Measurements from ENCODE around the gene DDAH2. TPM values are rescaled to one million over a fixed set of nuclear protein-coding genes. Genes with fewer than 3 reads are reported as not detected.

Gene DDAH2
- total RNA-seq, 2 experiments from 2014 or later, result 3.0 to 3.3 TPM

DNA sequence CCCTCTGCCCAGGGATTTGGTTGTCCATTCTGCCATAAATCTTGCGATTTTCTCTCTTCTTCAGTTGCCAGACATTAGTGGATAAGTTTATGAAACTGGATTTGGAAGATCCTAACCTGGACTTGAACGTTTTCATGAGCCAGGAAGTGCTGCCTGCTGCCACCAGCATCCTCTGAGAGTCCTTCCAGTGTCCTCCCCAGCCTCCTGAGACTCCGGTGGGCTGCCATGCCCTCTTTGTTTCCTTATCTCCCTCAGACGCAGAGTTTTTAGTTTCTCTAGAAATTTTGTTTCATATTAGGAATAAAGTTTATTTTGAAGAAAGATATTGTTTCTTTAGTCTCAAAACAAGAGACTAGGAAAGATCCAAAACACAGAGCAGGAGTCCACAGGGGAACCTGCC is 33.3 kb upstream of the DDAH2 start, which contains the start of gene SAPCD1:
Gene SAPCD1, plus strand, starts transcription at position 301 of the 400 bp plus-strand sequence. CDS start 399 bp downstream, outside the sequence.
- Histone ChIP-seq H3K4me3 (ENCODE audit: low read length) (no peak within 1 kb of the TSS), H3K4me1 (ENCODE audit: insufficient read depth, low read length) (no peaks in the 10 kb centered on the region), H3K36me3 (ENCODE audit: insufficient read depth, low read length) (peaks cover 2% of the 10 kb centered on the region), H3K9me3 (ENCODE audit: control insufficient read depth in 1 of 2, insufficient read depth in 1 of 2, low read length in 2 of 2) (no peaks in the 10 kb centered on the region), H3K27ac (ENCODE audit: low read depth in 1 of 2, low read length in 2 of 2) (no peak within 1 kb of the TSS), H3K27me3 (ENCODE audit: control insufficient read depth in 1 of 2, insufficient read depth in 2 of 2, low read length in 2 of 2) (no peaks in the 10 kb centered on the region)
- ChIA-PET POLR2A (no interaction called here), CTCF (no interaction called here)
- TF ChIP-seq, protein P1, sequence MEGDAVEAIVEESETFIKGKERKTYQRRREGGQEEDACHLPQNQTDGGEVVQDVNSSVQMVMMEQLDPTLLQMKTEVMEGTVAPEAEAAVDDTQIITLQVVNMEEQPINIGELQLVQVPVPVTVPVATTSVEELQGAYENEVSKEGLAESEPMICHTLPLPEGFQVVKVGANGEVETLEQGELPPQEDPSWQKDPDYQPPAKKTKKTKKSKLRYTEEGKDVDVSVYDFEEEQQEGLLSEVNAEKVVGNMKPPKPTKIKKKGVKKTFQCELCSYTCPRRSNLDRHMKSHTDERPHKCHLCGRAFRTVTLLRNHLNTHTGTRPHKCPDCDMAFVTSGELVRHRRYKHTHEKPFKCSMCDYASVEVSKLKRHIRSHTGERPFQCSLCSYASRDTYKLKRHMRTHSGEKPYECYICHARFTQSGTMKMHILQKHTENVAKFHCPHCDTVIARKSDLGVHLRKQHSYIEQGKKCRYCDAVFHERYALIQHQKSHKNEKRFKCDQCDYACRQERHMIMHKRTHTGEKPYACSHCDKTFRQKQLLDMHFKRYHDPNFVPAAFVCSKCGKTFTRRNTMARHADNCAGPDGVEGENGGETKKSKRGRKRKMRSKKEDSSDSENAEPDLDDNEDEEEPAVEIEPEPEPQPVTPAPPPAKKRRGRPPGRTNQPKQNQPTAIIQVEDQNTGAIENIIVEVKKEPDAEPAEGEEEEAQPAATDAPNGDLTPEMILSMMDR (IDR thresholded peaks at IDR 0.05), result no peak
- Mint-ChIP-seq H3K9me3 (no peaks in the 10 kb centered on the region), H3K27ac (no peak within 1 kb of the TSS), H3K4me3 (no peak within 1 kb of the TSS), H3K4me1 (ENCODE audit: low read depth) (no peaks in the 10 kb centered on the region), H3K36me3 (ENCODE audit: low read depth) (peaks cover 4% of the 10 kb centered on the region), H3K27me3 (no peaks in the 10 kb centered on the region)
- intact Hi-C loops (cut with DNase I, micrococcal nuclease), result no loop called here
- ATAC-seq (ENCODE audit: poor library complexity), result no peak
- no peak for DNase-seq

DNA sequence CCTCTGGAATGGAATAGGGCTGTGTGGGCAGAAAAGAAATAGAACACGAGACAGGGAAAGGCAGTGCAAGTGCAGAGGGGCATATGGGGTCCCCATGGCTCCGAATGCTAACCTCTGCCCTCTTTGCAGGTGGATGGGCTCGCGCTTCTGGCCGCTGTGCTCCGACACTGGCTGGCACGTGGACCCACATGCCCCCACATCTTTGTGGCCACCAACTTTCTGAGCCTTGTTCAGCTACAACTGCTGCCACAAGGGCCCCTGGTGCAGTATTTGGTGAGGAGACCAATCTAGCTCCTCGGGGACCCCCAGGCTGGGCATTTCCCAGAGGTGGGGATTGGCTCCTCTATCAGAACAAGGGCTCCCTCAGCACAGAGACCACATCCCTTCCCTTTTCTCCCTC is 32.2 kb upstream of the DDAH2 start:
- H3K27ac Mint-ChIP-seq, result no peak overlapping the region
- peaks cover 4% of the 10 kb centered on the region for H3K36me3 Mint-ChIP-seq (ENCODE audit: low read depth)
- Histone ChIP-seq H3K4me1 (ENCODE audit: insufficient read depth, low read length) (no peaks in the 10 kb centered on the region), H3K9me3 (ENCODE audit: control insufficient read depth in 1 of 2, insufficient read depth in 1 of 2, low read length in 2 of 2) (no peaks in the 10 kb centered on the region), H3K27me3 (ENCODE audit: control insufficient read depth in 1 of 2, insufficient read depth in 2 of 2, low read length in 2 of 2) (no peaks in the 10 kb centered on the region), H3K27ac (ENCODE audit: low read depth in 1 of 2, low read length in 2 of 2) (no peak overlapping the region), H3K4me3 (ENCODE audit: low read length) (no peak overlapping the region), H3K36me3 (ENCODE audit: insufficient read depth, low read length) (peaks cover 2% of the 10 kb centered on the region)
- no peaks in the 10 kb centered on the region for H3K4me1 Mint-ChIP-seq (ENCODE audit: low read depth)
- H3K27me3 Mint-ChIP-seq, result no peaks in the 10 kb centered on the region
- no peaks in the 10 kb centered on the region for H3K9me3 Mint-ChIP-seq
- DNase-seq (no peak), ATAC-seq (ENCODE audit: poor library complexity) (no peak)
- intact Hi-C loops (cut with DNase I, micrococcal nuclease), result no loop called here
- no peak overlapping the region for H3K4me3 Mint-ChIP-seq
- ChIA-PET CTCF (no interaction called here), POLR2A (no interaction called here)
- TF ChIP-seq, protein P1 (IDR thresholded peaks at IDR 0.05), result no peak

DNA sequence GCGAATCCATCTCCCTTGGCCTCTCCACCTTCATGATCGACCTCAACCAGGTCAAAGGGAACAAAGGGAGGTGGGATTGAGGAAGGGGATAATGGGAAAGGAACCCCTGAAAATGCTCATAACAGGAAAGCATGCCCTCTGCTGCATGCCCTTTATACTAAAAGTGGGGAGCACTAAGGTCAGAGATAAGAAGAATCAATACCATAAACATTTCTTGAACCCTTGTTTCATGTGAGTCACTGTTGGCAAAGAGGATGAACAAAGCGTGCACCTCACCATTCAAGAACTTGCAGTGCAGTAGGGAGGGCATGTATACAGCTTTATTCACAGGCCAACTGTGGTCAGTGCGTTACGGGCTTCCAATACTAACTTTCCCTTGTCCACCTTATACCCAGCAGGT is 31.7 kb upstream of the DDAH2 start:
- no peak overlapping the region for H3K27ac ChIP-seq (ENCODE audit: low read depth in 1 of 2, low read length in 2 of 2)
- CTCF ChIA-PET, result no interaction called here
- peaks cover 4% of the 10 kb centered on the region for H3K36me3 Mint-ChIP-seq (ENCODE audit: low read depth)
- H3K27ac Mint-ChIP-seq, result no peak overlapping the region
- ATAC-seq (ENCODE audit: poor library complexity) (no peak), DNase-seq (no peak)
- no peaks in the 10 kb centered on the region for H3K4me1 Mint-ChIP-seq (ENCODE audit: low read depth)
- no peaks in the 10 kb centered on the region for H3K9me3 ChIP-seq (ENCODE audit: control insufficient read depth in 1 of 2, insufficient read depth in 1 of 2, low read length in 2 of 2)
- no peaks in the 10 kb centered on the region for H3K9me3 Mint-ChIP-seq
- H3K4me3 Mint-ChIP-seq, result no peak overlapping the region
- H3K27me3 ChIP-seq (ENCODE audit: control insufficient read depth in 1 of 2, insufficient read depth in 2 of 2, low read length in 2 of 2), result no peaks in the 10 kb centered on the region
- TF ChIP-seq, protein P1 (IDR thresholded peaks at IDR 0.05), result no peak
- no peaks in the 10 kb centered on the region for H3K4me1 ChIP-seq (ENCODE audit: insufficient read depth, low read length)
- H3K36me3 ChIP-seq (ENCODE audit: insufficient read depth, low read length), result peaks cover 2% of the 10 kb centered on the region
- no peaks in the 10 kb centered on the region for H3K27me3 Mint-ChIP-seq
- no peak overlapping the region for H3K4me3 ChIP-seq (ENCODE audit: low read length)
- POLR2A ChIA-PET, result no interaction called here
- intact Hi-C loops (cut with DNase I, micrococcal nuclease), result no loop called here

Data from CD4-positive, alpha-beta T cell (primary cell).